HL-60/S4 (cell line): ENCODE results near the gene AMBP.

ENCODE experiments used
- in situ Hi-C: fragments of 300-500 bp; cut with MboI; formaldehyde crosslinking; loops from 2 replicates; pipeline ENCODE4 v1.14.3; 2022; ENCODE audit warnings: low sequenced_read_pairs

The AMBP gene

DNA sequence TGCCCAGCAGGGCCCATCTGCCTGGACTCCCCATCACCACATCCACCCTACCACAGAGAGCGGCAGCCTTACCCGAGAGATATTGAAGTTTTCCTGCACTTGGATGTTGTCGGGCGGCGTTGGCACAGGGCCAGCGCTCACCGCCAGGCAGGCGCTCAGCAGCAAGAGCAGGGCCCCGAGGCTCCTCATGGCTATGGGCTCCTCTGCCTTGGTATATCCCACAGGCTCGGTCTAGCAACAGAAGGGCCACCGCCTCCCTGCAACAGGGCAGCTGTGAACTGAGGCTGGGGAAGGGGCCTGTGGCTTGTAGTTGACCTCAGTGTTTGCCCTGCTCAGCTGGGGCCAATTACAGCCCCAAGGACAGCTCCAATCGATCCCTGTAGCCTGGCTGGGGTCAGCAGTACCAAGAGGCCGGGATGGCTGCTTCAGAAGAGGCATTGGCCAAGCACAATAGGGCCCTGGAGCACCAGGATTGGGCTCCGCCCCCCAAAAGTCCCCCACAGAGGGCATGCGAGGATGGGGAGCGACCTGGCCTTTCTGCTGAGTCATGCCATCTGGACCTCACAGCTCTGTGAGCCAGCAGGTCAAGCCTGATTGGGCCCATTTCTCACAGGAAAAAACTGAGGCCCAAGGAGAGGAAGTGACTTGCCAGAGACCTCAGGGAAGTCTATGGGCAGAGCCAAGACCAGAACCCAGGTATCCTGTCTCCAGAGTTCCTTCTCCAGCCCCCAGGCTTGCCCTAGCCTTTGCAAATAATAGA, at the start of gene AMBP:
Gene AMBP (minus strand): TSS at position 280 of the 760 bp plus-strand sequence. CDS start 91 bp downstream, at position 189.
- in situ Hi-C loops = no loop called here

DNA sequence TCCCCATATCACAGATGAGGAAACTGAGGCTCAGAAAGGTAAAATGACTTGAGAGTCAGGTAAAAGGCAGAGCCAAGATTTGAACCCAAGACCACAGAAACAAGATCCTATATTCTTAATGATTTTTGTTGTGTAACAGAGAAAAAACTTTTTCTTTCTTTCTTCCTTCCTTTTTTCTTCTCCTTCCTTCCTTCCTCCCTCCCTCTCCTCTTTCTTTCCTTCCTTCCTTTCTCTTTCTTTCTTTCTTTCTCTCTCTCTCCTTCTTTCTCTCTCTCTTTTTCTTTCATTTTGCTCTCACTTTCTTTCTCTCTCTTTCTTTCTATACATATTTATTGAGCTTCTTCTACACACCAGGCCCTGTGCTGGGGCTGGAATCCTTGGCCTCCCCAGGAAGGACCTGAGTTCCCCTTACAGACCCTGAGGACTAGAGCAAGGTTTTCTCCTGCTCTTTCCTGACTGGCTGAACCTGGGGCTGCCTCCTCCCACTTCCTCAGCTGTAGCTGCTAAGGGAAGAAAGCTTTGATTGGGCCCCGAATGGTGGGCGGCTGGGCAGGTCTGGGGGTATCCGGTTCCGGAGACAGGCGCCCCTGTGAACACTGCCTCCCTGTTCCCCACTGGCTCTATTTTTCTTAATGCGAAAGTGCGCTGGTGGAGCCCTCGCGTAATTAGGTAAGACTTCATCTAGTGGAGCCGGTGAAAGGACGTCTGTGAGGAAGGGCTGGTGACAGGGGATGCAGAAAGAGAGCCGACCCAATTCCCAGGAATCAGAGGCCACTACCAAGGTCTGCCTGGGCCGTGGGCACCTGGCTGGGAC, 48.4 kb upstream of the AMBP start:
- in situ Hi-C loops = no loop called here

DNA sequence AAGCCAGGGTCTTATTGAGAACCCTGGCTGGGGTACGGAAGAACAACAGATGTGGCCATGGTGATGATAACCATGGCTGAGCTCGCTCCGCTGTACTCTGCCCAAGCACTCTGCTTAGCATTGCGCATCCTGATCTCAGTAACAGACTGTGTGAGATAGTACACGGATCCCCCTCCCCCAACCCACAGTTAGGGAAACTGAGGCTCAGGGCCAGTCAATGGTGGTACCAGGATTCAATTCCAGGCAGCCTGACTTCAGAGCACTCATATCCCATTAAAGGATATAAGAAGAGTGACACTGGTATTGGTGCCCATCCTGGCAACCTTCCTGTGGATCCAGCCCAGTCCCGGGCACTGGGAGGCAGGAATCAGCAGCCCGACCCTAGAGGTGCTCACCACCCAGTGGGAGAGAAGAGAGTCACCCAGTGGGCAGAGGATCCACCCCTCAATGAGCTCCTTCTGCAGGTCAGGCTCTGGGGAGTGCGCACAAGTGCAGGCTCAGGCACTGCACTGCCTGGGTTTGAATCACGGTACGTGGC, 47.4 kb upstream of the AMBP start:
- in situ Hi-C loops = no loop called here

DNA sequence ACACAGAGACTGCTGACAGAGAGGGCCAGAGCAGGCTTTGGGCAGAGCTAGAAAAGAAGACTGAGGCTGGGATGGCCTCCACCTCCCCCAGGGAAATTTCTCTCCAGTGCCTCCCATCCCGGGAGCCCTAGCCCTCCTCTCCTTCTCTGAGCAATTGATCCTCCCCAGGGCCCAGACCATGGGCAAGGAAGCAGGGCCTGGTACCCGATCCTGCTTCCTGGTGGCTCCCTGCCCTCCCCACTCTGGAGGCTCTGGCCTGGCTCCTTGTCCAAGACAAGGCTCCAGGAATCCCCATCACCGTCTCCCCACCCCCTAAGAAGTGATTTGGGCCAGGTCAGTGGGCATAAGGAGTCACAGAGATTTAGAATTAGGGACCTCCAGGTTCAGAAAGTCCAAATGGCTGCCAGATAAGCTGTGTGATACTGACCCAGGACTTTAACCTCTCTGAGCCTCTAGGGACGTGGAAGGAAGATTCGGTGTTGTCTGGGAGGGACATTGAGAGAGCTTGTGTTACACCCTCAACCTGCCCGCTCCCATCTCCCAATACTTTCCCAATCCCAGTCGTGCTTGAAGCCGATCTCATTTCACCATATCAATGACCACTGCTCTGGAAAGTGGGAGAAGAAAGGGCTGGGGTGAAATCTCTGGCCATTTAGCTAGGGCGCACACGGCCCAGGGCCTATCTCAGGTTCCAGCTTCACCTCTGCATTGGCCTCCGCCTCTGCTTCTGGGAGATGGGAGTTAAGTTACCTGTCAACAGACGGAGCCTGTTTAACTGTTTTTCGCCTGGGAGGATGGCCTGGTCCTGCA, 46.8 kb upstream of the AMBP start:
- in situ Hi-C loops = no loop called here

DNA sequence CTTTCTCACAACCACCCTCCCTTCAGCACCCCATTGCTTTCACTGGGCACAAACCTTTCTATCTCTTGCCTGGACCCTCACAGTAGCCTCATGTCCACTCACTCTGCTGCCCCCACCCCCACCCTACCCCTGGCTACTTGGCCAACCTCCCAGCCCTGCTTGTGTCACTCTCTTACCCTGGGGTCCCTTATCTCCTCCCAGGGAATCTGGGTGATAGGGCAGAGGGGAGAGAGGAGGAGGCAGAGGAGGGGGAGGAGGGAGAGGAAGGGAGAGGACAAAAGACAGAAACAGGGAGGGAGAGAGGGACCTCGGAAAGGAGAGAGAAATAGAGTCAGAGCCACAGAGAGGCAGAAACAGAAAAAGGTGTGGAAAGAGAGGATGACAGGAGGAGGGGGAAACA, 46.0 kb upstream of the AMBP start:
- in situ Hi-C loops = no loop called here

DNA sequence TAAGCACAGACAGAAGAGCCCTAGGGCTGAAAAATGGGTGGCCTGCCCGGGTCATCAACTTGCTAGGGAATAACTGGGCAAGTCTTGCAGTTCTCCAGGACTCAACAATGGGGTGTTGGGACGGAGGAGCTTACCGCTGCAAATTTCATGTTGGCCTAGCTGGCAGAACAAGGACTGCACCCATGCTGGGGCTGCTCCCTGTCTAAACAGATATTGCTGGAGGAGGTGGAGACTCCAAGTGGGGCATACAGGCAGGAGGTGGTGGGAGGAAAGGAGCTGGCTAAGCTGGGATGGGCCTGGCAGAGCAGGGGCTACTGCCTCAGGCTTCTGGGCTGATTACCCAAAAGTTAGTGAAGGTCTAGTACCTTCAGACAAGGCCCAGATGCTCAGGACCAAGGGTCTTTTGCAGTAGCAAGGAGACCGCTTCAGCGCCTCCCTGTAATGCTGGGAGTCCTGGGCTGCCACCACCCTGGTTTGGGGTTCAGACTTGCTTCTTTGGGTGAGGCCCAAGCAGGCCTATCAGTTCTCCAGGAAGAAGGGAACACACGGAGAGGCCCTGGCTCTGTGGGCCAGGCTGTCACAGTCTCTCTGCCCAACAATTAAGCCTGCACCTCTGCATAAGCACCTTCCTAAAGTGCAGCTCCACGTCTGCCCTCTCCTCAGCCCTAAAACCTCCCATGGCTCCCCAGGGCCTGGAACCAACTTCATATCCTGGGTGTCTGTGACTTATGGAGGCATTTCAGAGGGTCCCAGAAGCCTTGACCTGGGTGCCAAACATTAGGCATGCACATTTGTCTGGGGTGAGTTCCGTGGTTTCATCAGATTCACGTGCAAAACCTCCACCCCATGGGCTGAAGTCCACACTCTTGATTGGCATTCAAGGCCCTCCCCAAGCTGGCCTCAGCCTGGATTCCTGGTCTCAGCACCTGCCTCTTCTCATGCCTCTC, 45.2 kb upstream of the AMBP start:
- in situ Hi-C loops = no loop called here

DNA sequence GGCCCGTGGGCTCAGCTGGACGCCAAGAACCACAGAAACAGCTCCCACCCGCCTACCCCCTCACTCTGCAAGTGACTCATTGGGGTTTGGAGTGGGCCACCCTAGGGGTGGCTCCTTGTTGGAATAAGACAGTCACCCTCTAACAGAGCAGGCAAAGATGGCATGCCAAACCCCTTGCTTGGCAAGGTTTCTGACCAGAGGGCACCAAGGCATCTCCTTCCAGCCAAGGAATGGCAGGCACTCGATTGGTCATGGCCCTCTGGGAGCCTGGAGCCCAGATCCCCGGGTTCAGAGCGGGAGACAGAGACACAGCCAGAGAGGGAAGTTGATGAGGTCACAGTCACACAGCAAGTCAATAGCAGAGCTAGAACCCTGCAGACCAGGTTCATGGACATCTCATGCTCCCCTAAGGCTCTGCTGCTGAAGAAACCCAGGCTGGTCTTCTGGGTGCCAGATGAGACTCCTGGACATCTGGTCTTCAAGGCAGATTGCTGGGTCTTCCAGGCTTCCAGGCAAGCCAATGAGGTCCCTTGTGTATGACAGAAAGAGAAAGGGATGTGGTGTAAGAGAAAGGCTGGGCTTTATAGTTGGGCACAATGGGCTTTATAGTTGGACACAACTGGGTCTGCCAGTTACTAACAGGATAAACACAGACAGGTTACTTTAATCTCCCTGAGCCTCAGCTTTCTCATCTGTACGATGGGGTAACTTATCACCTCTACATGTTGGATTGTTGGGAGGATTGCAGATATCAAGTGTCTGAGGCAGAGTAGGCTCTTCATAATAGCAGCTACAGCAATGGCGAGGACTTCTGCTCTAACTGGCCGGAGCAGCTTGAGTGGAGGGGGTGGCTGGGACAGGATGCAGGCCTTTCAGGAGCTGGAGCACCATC, 44.3 kb upstream of the AMBP start:
- in situ Hi-C loops = no loop called here

DNA sequence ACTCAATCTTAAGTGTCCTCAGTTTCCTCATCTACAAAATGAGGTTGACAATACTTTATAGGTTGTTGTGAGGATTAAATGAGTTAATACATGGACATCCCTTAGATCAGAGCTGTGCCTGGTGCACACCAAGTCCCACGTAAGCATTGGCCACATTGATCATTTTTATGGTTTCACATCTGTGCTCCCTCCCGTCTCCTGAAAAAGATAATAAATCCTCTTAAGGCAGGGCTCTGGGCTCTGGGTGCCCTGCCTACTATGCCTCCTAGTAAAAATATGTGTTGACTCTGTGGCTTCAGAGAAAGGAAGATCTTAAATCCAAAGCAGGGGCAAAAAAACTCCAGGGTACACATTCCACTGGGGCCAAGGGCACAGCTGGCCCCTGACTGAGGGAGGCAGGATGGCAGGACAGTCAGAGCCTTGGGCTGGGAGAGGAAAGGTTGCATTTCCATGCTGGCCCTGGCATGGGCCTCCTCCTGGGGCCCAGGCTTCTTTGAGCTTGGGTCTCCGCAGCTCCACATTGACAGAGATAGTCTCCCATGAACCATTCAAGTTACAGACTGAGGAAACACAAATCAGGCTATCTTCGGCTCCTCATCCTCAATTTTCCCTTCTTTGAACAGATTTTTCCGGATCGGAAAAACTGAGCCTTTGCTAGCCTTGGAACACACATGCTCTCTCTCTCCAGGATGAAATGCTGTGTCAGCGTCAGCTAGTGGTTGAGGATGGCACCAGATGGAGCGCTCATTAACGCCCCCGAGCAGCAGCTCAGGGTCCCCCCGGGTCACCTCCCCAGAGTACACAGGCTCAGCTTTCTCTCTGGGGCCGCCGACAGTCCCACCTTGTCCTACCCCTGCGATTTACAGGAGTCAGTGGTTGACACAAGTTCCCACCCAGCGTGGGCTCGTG, 43.4 kb upstream of the AMBP start:
- in situ Hi-C loops = no loop called here

DNA sequence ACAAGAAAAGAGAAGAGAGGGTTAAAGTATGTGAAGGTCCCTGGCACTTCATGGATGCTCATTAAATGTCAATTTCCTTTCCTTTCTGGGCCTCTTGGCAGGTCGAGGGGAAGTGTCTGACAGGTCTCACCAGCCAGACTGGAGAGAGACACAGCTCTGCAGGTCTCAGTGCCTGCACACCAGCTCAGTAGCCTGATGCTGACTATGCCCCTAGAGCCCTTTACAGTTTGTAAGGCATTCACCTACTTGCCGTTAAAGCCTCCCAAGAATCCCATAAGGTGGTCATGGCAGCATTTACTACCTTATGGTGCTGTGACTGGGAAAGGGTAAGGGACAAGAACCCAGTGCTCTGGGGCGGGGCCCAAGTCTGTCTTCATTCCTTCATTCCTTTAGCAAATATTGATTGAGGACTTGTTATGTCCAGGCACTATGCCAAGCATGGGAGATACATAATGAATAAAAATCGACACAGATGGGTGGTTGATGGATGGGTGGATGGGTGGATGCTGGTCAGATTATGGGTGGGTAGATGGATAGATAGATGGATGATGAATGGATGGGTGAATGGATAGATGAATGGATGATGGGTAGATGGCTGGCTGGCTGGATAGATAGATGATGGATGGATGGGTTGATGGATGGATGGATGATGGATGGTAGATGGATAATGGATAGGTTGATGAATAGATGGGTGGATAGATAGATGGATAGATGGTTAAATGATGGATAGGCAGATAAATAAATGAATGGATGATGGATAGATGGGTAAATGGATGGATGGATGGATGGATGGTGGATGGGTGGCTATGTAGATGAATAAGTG, 42.3 kb upstream of the AMBP start:
- in situ Hi-C loops = no loop called here

DNA sequence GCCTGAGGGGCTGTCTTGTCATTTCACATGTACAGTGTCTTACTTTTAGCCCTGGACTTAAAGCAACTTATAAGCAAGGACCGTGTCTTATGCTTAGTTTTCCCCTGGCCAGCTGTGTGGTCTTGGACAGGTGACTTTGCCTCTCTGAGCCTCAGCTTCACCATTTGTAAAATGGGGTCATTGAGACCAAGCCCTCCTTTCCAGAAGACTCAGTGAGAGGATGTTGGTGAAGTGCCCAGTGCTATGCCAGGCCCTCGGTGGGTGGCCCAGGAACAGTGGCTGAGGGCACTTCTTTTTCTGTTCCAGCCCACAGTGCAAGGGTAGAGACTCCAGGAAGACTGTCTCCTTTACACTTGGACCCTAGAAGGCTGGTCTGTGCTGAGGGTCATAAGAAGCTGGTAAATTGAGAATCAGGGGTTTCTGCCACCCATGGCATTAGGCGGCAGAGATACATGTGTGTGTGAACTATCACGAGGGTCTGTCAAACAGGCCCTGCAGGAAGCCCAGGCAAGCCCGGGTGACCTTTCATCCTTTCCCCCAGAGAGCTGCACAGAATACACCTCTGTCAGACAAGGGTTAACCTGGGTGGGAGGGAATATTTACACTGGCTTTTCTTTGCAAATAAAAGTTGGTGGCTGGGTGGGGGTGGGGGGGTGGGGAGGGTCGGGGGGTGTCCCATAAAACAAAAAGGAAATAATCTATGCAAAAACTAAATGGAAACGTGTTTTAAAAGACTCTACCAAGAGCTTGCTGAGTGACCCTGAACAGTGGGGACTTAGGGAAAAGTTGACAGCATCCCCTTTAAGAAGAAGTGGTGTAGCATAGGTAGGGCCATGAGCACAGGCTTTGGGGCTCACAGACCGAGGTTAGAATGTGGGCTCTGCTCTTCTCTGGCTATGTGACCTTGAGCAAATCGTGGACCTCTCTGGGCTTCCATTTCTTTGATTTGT, 41.4 kb upstream of the AMBP start:
- in situ Hi-C loops = no loop called here

DNA sequence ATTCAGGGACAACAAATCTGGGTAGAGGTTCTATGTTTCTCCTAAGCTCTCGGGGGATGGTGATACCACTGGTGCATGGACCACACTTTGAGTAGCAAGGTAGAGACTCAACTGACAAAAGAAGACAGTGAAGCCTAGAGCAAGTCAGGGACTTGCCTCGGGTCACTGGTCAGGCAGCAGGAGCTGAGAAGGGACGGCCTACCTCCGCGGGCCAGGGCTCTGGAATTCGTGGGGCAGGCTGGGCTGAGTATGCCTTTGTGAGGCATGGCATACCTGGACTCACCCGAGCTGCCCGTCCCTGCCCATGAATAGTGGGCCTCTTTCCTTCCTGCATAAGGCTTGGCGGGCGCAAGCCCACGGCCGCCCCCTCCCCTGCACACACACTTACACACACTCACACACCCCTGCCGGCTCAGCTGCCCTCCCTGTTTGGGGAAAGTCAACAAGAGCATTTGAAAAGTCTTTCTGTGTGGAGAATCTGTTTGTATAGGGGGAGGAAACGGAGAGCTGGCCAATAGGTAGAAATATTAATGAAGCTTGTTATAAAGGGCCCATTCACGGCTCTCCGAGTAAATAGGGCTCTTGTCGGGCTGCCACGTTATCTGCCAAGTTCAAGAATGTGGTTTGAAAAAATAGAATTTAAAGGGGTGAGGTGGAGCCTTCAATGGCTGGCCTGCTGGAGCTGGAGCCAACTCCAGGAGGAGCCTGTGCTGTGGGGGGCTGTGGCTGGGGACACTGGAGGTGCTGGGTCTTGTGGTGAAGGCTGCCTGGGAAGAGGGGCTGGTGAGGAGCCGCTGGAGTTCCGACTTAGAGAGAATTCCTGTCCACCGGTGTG, 40.1 kb upstream of the AMBP start:
- in situ Hi-C loops = no loop called here

DNA sequence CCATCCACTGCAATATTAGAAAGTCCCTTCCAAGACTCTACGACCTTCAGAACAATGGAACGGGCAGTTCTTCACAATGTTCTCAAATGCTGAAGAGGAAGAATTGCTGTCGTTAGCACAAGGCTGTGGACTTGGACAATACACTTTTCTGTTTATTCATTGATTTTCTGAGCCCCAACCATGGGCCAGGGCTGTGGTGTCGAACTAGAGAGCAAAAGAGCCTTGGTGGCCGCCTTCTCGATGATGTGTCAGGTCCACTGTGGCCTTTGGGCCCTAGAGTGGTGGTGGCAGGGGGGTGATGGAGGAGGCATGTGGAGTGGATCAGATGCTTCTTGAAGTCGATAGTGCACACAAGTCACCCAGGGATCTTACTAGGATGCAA, 39.5 kb upstream of the AMBP start:
- in situ Hi-C loops = no loop called here

DNA sequence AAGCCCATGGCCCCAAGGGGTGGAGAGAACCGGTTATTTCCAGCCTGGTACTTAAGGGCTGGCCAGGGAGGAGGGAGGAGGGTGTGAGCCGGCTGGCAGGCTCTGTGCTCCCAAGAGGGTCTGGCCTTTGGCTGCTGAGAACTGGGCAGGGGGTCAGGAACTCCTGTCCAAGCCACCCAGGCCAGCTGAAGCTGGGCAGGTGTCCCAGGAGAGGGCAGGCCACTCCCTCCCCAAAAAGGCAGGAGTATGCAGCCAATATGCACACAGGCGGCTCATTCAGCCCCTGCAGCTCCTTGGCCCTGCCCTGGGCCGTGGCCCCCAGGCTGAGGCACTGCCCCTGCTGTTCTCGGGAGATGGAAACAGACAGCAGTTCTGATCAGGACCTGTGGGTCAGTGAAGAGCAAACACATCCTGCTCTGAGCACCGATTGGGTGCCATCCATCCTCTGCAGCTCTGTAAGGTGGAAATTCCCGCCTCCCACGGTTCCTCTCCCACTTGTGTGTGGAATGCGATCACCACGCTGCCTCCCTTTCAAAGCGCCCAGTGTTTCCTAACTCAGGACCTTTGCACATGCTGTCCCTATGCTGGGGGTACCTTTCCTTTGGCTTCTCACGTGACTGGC, 38.1 kb upstream of the AMBP start:
- in situ Hi-C loops = no loop called here

DNA sequence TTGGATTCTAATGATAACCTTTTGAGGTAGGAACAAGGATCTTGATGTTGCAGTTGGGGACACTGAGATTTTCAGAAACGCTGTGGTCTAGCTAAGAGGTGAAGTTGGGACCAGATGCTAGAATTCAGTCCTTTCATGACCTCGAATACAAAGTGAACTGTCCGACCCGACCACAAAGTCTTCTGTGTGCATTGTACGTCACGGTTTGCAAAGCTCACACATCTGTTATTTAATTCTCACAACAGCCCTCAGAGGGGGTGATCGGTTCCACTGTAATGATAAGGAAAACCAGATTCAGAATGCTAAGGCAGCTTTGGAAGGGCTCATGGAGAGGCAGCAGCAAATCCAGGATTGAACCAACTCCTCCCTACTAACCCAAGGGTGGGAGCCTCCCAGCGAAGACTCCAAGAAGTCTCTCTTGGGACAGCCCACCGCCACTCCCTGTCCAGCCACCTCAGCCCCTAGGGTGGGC, 37.6 kb upstream of the AMBP start:
- in situ Hi-C loops = no loop called here

DNA sequence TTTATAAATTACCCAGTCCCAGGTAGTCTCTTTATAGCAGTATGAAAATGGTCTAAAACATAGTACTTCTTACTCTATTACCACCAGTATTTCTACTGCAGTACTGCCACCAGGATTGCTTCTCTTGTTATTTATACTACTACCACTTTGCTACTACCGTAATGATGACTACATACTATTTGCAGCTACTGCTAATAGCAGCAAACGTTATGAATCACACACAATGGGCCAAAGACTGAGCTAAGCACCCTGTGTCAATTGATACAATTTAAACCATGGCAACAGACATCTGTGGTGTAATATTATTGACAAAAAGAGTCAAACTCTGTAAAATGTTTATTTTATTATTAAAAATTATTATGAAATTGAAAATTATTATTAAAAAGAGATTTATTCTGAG, 36.3 kb upstream of the AMBP start:
- in situ Hi-C loops = no loop called here
